Parathyroid adenoma (tissue), 2 donors: Measurements from ENCODE around the gene UBAP2L.

Source experiments
- H2AFZ ChIP-seq: fragments of 300-600 bp; sonication (generic); one replicate; pipeline ENCODE4 v1.7.0; 2017; ENCODE audit warnings: antibody characterized with exemption, mild to moderate bottlenecking
- H3K27ac ChIP-seq: fragments of 300-600 bp; sonication (generic); one replicate; pipeline ENCODE4 v1.7.0; 2017
- H3K27me3 ChIP-seq: fragments of 300-600 bp; sonication (generic); one replicate; pipeline ENCODE4 v1.7.0; 2017; ENCODE audit warnings: low read length; ENCODE audit not compliant: control insufficient read depth, insufficient read depth
- H3K36me3 ChIP-seq: fragments of 300-600 bp; sonication (generic); one replicate; pipeline ENCODE4 v1.7.0; 2017; ENCODE audit warnings: low read length; ENCODE audit not compliant: control insufficient read depth, insufficient read depth
- H3K4me1 ChIP-seq: fragments of 300-600 bp; sonication (generic); one replicate; pipeline ENCODE4 v1.7.0; 2017; ENCODE audit warnings: control low read depth
- H3K4me2 ChIP-seq: fragments of 300-600 bp; sonication (generic); one replicate; pipeline ENCODE4 v1.7.0; 2017; ENCODE audit warnings: low read length
- H3K4me3 ChIP-seq: fragments of 300-600 bp; sonication (generic); one replicate; pipeline ENCODE4 v1.7.0; 2017; ENCODE audit warnings: low read depth, low read length
- H3K79me2 ChIP-seq: fragments of 300-600 bp; sonication (generic); one replicate; pipeline ENCODE4 v1.7.0; 2017; ENCODE audit warnings: control low read depth
- H3K9ac ChIP-seq: fragments of 300-600 bp; sonication (generic); one replicate; pipeline ENCODE4 v1.7.0; 2017; ENCODE audit warnings: mild to moderate bottlenecking
- H3K9me3 ChIP-seq: fragments of 300-600 bp; sonication (generic); one replicate; pipeline ENCODE4 v1.7.0; 2017; ENCODE audit warnings: low read length; ENCODE audit not compliant: control insufficient read depth
- TF ChIP-seq, protein P1 (sequence below): fragments of 300-600 bp; sonication (generic); IDR thresholded peaks from one replicate; pipeline ENCODE4 v1.7.0; 2017; ENCODE audit warnings: antibody characterized with exemption, mild to moderate bottlenecking
- donor health status: primary hyperparathyroidism.

UBAP2L gene

DNA sequence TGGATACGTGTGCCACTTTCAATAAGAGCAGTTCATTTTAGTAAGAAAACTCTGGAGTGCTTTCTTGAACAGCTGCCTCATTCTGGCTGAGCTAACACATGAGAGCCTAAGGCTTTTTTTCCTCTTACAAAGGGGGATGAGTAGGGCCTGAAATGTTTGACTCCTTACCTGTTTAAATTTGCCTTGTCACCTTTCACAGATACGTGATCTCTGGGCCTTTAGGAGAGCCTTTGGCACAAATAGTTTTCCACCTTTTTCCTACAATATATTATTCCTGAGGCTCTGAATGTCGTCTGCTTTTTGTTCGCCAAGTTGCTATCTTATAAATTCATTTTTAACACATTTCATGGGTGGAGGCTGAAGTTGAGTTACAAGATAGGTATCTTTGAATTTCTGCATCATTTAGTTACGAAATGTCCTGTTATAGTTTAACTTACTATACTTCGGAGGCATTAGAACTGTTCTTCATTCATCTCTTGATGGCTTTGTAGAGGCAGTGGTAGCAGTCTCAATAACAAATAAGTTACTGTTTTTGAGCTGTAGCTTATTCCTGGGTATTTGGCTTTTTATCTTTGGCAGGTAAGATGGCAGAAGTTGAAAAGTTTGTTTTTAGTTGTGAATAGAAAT lies 17.2 kb downstream of the UBAP2L start:
- Histone ChIP-seq H3K9ac (no peak overlapping the region), H3K27ac (no peak overlapping the region), H3K9me3 (no peaks in the 10 kb centered on the region), H3K27me3 (no peaks in the 10 kb centered on the region), H3K4me3 (no peak overlapping the region), H3K36me3 (no peaks in the 10 kb centered on the region), H3K79me2 (peaks cover 20% of the 10 kb centered on the region), H2AFZ (no peak overlapping the region), H3K4me2 (no peak overlapping the region), H3K4me1 (no peaks in the 10 kb centered on the region)
- TF ChIP-seq, protein P1, sequence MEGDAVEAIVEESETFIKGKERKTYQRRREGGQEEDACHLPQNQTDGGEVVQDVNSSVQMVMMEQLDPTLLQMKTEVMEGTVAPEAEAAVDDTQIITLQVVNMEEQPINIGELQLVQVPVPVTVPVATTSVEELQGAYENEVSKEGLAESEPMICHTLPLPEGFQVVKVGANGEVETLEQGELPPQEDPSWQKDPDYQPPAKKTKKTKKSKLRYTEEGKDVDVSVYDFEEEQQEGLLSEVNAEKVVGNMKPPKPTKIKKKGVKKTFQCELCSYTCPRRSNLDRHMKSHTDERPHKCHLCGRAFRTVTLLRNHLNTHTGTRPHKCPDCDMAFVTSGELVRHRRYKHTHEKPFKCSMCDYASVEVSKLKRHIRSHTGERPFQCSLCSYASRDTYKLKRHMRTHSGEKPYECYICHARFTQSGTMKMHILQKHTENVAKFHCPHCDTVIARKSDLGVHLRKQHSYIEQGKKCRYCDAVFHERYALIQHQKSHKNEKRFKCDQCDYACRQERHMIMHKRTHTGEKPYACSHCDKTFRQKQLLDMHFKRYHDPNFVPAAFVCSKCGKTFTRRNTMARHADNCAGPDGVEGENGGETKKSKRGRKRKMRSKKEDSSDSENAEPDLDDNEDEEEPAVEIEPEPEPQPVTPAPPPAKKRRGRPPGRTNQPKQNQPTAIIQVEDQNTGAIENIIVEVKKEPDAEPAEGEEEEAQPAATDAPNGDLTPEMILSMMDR = no peak

- Histone ChIP-seq H3K4me2 (no peak overlapping the region), H3K4me1 (no peaks in the 10 kb centered on the region), H3K27ac (no peak overlapping the region), H2AFZ (no peak overlapping the region), H3K9me3 (no peaks in the 10 kb centered on the region), H3K27me3 (no peaks in the 10 kb centered on the region), H3K36me3 (no peaks in the 10 kb centered on the region), H3K4me3 (no peak overlapping the region), H3K9ac (no peak overlapping the region), H3K79me2 (peaks cover 17% of the 10 kb centered on the region)
- TF ChIP-seq, protein P1 = no peak
Measured at GRCh38 chr1:154239491-154239890, 18.7 kb downstream of the UBAP2L start.

DNA sequence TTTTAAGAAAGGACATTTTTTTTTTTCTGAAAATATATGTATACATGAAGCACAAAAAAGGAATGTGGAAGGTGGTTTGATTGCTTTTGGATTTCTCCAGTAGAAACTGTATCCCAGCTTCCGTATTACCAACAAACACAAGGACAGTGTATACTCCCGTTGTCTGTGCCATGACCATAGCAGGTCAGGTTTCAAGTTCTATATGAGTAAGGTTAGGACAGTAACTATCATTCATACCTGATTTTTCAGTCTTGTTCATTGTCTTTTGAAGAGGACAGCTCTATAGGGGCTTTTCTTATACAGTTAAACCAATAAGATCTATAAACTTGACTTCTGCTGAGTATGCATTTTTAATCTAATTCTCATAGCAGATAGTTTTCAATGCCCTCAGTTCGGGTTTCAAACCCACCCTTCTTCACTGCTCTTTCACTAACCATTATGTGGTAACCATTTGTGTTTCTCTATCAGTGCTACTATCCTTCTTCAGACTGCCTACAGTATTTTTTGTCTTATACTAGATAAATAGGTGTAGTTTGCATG lies 19.6 kb downstream of the UBAP2L start:
- no peak overlapping the region for H3K9ac ChIP-seq
- H3K27ac ChIP-seq = no peak overlapping the region
- H3K9me3 ChIP-seq = no peaks in the 10 kb centered on the region
- H3K36me3 ChIP-seq = no peaks in the 10 kb centered on the region
- TF ChIP-seq, protein P1 = no peak
- no peak overlapping the region for H2AFZ ChIP-seq
- H3K27me3 ChIP-seq = no peaks in the 10 kb centered on the region
- H3K4me3 ChIP-seq = no peak overlapping the region
- H3K79me2 ChIP-seq = peaks cover 10% of the 10 kb centered on the region
- H3K4me1 ChIP-seq = no peaks in the 10 kb centered on the region
- no peak overlapping the region for H3K4me2 ChIP-seq

- TF ChIP-seq, protein P1 = no peak
- Histone ChIP-seq H3K27ac (no peak overlapping the region), H3K4me1 (no peaks in the 10 kb centered on the region), H2AFZ (no peak overlapping the region), H3K4me3 (no peak overlapping the region), H3K36me3 (no peaks in the 10 kb centered on the region), H3K9me3 (no peaks in the 10 kb centered on the region), H3K4me2 (no peak overlapping the region), H3K79me2 (peaks cover 3% of the 10 kb centered on the region), H3K9ac (no peak overlapping the region), H3K27me3 (no peaks in the 10 kb centered on the region)
Measured at GRCh38 chr1:154241703-154242351, 21.1 kb downstream of the UBAP2L start.
